K562 (cell line): ENCODE results near the gene SLC9A2. TPM values are rescaled to one million over a fixed set of nuclear protein-coding genes. Genes with fewer than 3 reads are reported as not detected.

ENCODE experiments used
- ATAC-seq: fragments of 200-7000 bp; cut with Tn5 transposase; 3 replicates; pipeline ENCODE4 v1.9.1; 2020; ENCODE audit warnings: moderate library complexity
- BruUV-seq: library from RNA; stranded (reverse); fragments of 400-500 nt; replicated peaks from 2 replicates; lab custom pipeline; 2021; lab: Mats Ljungman, UMichigan
- CTCF ChIA-PET: fragments of 300-600 bp; formaldehyde crosslinking; extraction: SDS; loops from one replicate; lab custom pipeline; 2021; ENCODE audit warnings: low intra/inter-chr PET ratio; lab: Yijun Ruan, JAX
- POLR2A ChIA-PET: fragments of 300-600, 350-650 bp; sonication (Branson Sonifier 250); formaldehyde crosslinking; extraction: SDS; loops from one replicate; lab custom pipeline; 2021; ENCODE audit warnings: antibody characterized with exemption, inconsistent platforms; lab: Yijun Ruan, JAX
- DNase-seq, 4 experiments: peaks; one replicate each; pipeline versions ENCODE4 v3.0.0 to v3.0.0-alpha.2; 2011 to 2018; ENCODE audit warnings: low spot score in 3 of 4, mixed read lengths in 3 of 4; ENCODE audit errors: extremely low read depth in 1 of 4
- FAIRE-seq: peaks from 2 replicates; lab custom pipeline; 2011; peaks lifted over from hg19 to GRCh38; lab: Jason Lieb, UNC
- H2AFZ ChIP-seq: 2 replicates; pipeline ENCODE4 v1.6.0; 2011; ENCODE audit warnings: low read depth, low read length, control low read depth, inconsistent platforms
- H3K27ac ChIP-seq: fragments of 200-600 bp; 3 replicates; pipeline ENCODE4 v1.8.0; 2011; ENCODE audit warnings: low read depth, mild to moderate bottlenecking, control low read depth, inconsistent platforms, low read length, moderate library complexity, mixed read lengths; ENCODE audit errors: extremely low read depth
- H3K27me3 ChIP-seq, 2 experiments: fragments of 300-600 bp in 1 of 2; 2 replicates in 1 of 2; 3 replicates in 1 of 2; pipeline versions ENCODE4 v1.6.0 to v1.8.0; 2011; ENCODE audit warnings: inconsistent platforms in 2 of 2, low read length in 2 of 2, mild to moderate bottlenecking in 1 of 2, mixed read lengths in 1 of 2, moderate library complexity in 1 of 2; ENCODE audit not compliant: control insufficient read depth in 2 of 2, insufficient read depth in 2 of 2
- H3K36me3 ChIP-seq: fragments of 300-600 bp; 3 replicates; pipeline ENCODE4 v1.8.0; 2011; ENCODE audit warnings: mild to moderate bottlenecking, low read length, inconsistent platforms; ENCODE audit not compliant: control insufficient read depth, insufficient read depth
- H3K4me1 ChIP-seq, 2 experiments: fragments of 200-600 bp in 1 of 2; replicated peaks in 1 of 2; 2 replicates in 1 of 2; 3 replicates in 1 of 2; pipeline versions ENCODE4 v1.5.1 to v1.8.0; 2011; ENCODE audit warnings: inconsistent platforms in 2 of 2, low read length in 2 of 2, mild to moderate bottlenecking in 1 of 2, mixed read lengths in 1 of 2, moderate library complexity in 1 of 2; ENCODE audit not compliant: control insufficient read depth in 2 of 2, insufficient read depth in 2 of 2
- H3K4me2 ChIP-seq: 2 replicates; pipeline ENCODE4 v1.6.1; 2011; ENCODE audit warnings: low read length, control low read depth, inconsistent platforms, mixed read lengths; ENCODE audit not compliant: insufficient read depth
- H3K4me3 ChIP-seq: fragments of 200-600 bp; sonication (generic), shearing (Covaris generic); 2 replicates; pipeline ENCODE4 v1.5.1; 2016; ENCODE audit warnings: control low read depth, inconsistent platforms
- H3K79me2 ChIP-seq: fragments of 200-600 bp; 3 replicates; pipeline ENCODE4 v1.8.0; 2011; ENCODE audit warnings: low read length, inconsistent platforms; ENCODE audit not compliant: control insufficient read depth, insufficient read depth
- H3K9ac ChIP-seq, 2 experiments: 2 replicates each; pipeline versions ENCODE4 v1.6.0 to v1.6.1; 2011; ENCODE audit warnings: low read depth in 2 of 2, low read length in 2 of 2, control low read depth in 1 of 2, inconsistent platforms in 1 of 2, mild to moderate bottlenecking in 1 of 2, mixed read lengths in 1 of 2; ENCODE audit not compliant: insufficient read depth in 1 of 2
- H3K9me1 ChIP-seq: one replicate; pipeline ENCODE4 v1.6.0; 2011; ENCODE audit warnings: inconsistent platforms, mild to moderate bottlenecking, low read length, moderate library complexity; ENCODE audit not compliant: control insufficient read depth, insufficient read depth
- H3K9me3 ChIP-seq: replicated peaks from 2 replicates; pipeline ENCODE4 v1.5.1; 2011; ENCODE audit warnings: low read depth, low read length, inconsistent platforms; ENCODE audit not compliant: control insufficient read depth, insufficient read depth
- H4K20me1 ChIP-seq: replicated peaks from 2 replicates; pipeline ENCODE4 v1.6.1; 2011; ENCODE audit warnings: low read length, inconsistent platforms, mixed read lengths; ENCODE audit not compliant: control insufficient read depth, insufficient read depth
- ELF4 ChIP-seq: fragments of 450-650 bp; formaldehyde crosslinking; IDR thresholded peaks from 2 replicates; pipeline ENCODE4 v1.4.0; 2022; ENCODE audit warnings: missing genetic modification characterization
- KLF13 ChIP-seq: fragments of 450-650 bp; IDR thresholded peaks from 2 replicates; pipeline ENCODE4 v1.6.1; 2016; ENCODE audit warnings: missing genetic modification characterization, low read depth, mild to moderate bottlenecking, missing compliant biosample characterization, moderate library complexity, borderline replicate concordance
- PHTF2 ChIP-seq: fragments of 250-450 bp; sonication (Bioruptor Pico); IDR thresholded peaks from 2 replicates; pipeline ENCODE4 v1.5.0; 2021; ENCODE audit warnings: mild to moderate bottlenecking
- POLR2AphosphoS5 ChIP-seq: IDR thresholded peaks from 2 replicates; pipeline ENCODE4 v1.6.1; 2011; ENCODE audit warnings: mild to moderate bottlenecking, low read depth, low read length, moderate library complexity; ENCODE audit not compliant: control insufficient read depth, insufficient read depth
- PURB ChIP-seq: sonication (generic); formaldehyde crosslinking; IDR thresholded peaks from 2 replicates; pipeline ENCODE4 v1.9.0; 2021; ENCODE audit warnings: low read depth, mild to moderate bottlenecking, missing genetic modification reagents
- SP1 ChIP-seq: sonication (generic); formaldehyde crosslinking; IDR thresholded peaks from 2 replicates; pipeline ENCODE4 v1.8.1; 2022; ENCODE audit warnings: mild to moderate bottlenecking, missing genetic modification reagents
- STAT5A ChIP-seq: IDR thresholded peaks from 2 replicates; pipeline ENCODE4 v1.6.1; 2012; ENCODE audit warnings: low read length, inconsistent platforms, borderline replicate concordance
- ZBTB49 ChIP-seq: sonication (generic); formaldehyde crosslinking; IDR thresholded peaks from 2 replicates; pipeline ENCODE4 v1.8.0; 2022; ENCODE audit warnings: missing genetic modification reagents, mild to moderate bottlenecking, borderline replicate concordance
- ZNF3 ChIP-seq: fragments of 250-450 bp; sonication (Bioruptor Pico); IDR thresholded peaks from 2 replicates; pipeline ENCODE4 v1.5.0; 2021; ENCODE audit warnings: mild to moderate bottlenecking, moderate library complexity
- ZNF76 ChIP-seq: fragments of 250-450 bp; sonication (Bioruptor Pico); IDR thresholded peaks from 2 replicates; pipeline ENCODE4 v1.4.0; 2020; ENCODE audit warnings: mild to moderate bottlenecking, moderate library complexity, borderline replicate concordance
- WGBS: fragments of 100-300 bp; shearing (Covaris generic); methylation state at CpG from one replicate; pipeline ENCODE4 v1.1.6; 2016; ENCODE audit warnings: low coverage, mixed read lengths; ENCODE audit not compliant: insufficient coverage; ENCODE audit errors: missing lambda C conversion rate; 5-methylcytosine and 5-hydroxymethylcytosine counted together
- in situ Hi-C: fragments of 300-500 bp; cut with MboI; formaldehyde crosslinking; loops from 4 replicates; pipeline ENCODE4 v1.15.0; 2018; ENCODE audit warnings: inconsistent platforms, mixed read lengths
- intact Hi-C: fragments of 100-400 bp; cut with micrococcal nuclease; formaldehyde crosslinking; loops from 2 replicates; pipeline ENCODE4 v1.14.2; 2022
- polyA plus RNA-seq, 8 experiments: library from polyadenylated mRNA; depleted of rRNA in 4 of 8; stranded (reverse) in 5 of 8; unstranded in 3 of 8; fragments of >200 nt; fragmentation: Nextera tagmentation in 2 of 8; fragmentation: Illumina TruSeq in 1 of 8; extraction: Ambion mirVana in 2 of 8; extraction: Trizol in 1 of 8; gene quantifications; 2 replicates each; pipeline versions ENCODE4 v1.2.1 to v1.2.3, GENCODE V29; 2011 to 2014; ENCODE audit warnings: inconsistent platforms in 1 of 8, missing spikeins in 1 of 8
- total RNA-seq, 7 experiments: library from RNA; depleted of rRNA in 6 of 7; stranded (reverse); fragments of >200 nt in 6 of 7; fragmentation: Illumina TruSeq in 2 of 7; extraction: Trizol in 2 of 7; gene quantifications; 2 replicates each; pipeline versions ENCODE4 v1.2.1 to v1.2.3, GENCODE V29; 2011 to 2021; ENCODE audit warnings: low replicate concordance in 1 of 7
- TF ChIP-seq, protein P1 (sequence below): fragments of 250-450 bp; sonication (Bioruptor Pico); IDR thresholded peaks from 2 replicates; pipeline ENCODE4 v1.4.0; 2020; ENCODE audit warnings: mild to moderate bottlenecking, moderate library complexity, borderline replicate concordance
- TF ChIP-seq, protein P2 (sequence below): sonication (generic); formaldehyde crosslinking; IDR thresholded peaks from 2 replicates; pipeline ENCODE4 v1.8.0; 2022; ENCODE audit warnings: mild to moderate bottlenecking, low read depth, missing genetic modification reagents

Gene SLC9A2
- total and polyA plus RNA-seq, 9 of the 15 experiments (the other 6 are each of a cell fraction or from before 2014, with no cell fraction given): 0.45 to 3.3 (median 1.6) TPM

DNA sequence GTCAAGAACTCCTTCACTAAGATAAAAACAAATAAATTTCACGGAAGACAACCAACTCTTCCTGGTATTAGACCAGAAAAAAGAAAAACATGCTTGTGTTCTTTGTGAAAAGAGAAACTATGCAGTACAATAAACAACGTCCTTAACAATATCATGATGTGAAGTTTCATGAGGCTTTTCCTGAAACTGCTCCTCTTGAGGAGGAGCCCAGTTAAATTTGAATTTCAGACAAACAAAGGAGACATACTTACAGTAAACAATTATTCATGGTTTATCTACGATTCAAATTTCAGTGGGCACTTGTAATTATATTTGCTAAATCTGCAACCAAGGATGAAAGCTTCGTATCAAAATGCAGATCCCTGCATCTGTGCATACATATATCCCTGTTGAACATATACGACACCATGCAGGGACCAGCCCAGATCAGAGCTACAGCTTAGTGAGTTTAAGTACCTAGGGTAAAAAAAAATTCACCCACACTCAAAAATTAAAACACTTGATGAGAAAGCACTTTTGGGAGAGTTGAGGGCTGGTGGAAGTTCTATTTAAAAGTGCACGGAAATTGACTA is 24.8 kb upstream of the SLC9A2 start:
- POLR2A ChIA-PET: interaction anchor here (0.6 kb wide), 1 partner anchor 22 kb away, joined by 3 read pairs; no protein-coding TSS in a partner anchor
- Histone ChIP-seq H2AFZ (no peak overlapping the region), H3K9me1 (no peaks in the 10 kb centered on the region), H3K27ac (no peak overlapping the region), H3K4me3 (no peak overlapping the region), H3K4me2 (no peak overlapping the region), H3K36me3 (no peaks in the 10 kb centered on the region), H3K9me3 (no peaks in the 10 kb centered on the region), H3K4me1 (no peaks in the 10 kb centered on the region; a peak in 1 of 5 replicates), H4K20me1 (no peaks in the 10 kb centered on the region), H3K79me2 (no peaks in the 10 kb centered on the region), H3K9ac (no peak overlapping the region), H3K27me3 (no peaks in the 10 kb centered on the region; a peak in 2 of 5 replicates)
- 3% methylated on average over 6 of the region's 6 CpGs for WGBS
- in situ Hi-C loops: no loop called here
- no peak for TF ChIP-seq POLR2AphosphoS5
- no peak for TF ChIP-seq STAT5A
- TF ChIP-seq, protein P1, sequence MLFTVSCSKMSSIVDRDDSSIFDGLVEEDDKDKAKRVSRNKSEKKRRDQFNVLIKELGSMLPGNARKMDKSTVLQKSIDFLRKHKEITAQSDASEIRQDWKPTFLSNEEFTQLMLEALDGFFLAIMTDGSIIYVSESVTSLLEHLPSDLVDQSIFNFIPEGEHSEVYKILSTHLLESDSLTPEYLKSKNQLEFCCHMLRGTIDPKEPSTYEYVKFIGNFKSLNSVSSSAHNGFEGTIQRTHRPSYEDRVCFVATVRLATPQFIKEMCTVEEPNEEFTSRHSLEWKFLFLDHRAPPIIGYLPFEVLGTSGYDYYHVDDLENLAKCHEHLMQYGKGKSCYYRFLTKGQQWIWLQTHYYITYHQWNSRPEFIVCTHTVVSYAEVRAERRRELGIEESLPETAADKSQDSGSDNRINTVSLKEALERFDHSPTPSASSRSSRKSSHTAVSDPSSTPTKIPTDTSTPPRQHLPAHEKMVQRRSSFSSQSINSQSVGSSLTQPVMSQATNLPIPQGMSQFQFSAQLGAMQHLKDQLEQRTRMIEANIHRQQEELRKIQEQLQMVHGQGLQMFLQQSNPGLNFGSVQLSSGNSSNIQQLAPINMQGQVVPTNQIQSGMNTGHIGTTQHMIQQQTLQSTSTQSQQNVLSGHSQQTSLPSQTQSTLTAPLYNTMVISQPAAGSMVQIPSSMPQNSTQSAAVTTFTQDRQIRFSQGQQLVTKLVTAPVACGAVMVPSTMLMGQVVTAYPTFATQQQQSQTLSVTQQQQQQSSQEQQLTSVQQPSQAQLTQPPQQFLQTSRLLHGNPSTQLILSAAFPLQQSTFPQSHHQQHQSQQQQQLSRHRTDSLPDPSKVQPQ (CRISPR knock-in tag): no peak
- TF ChIP-seq PHTF2 (CRISPR knock-in tag): no peak
- no peak for TF ChIP-seq SP1 (CRISPR knock-in tag)
- TF ChIP-seq, protein P2, sequence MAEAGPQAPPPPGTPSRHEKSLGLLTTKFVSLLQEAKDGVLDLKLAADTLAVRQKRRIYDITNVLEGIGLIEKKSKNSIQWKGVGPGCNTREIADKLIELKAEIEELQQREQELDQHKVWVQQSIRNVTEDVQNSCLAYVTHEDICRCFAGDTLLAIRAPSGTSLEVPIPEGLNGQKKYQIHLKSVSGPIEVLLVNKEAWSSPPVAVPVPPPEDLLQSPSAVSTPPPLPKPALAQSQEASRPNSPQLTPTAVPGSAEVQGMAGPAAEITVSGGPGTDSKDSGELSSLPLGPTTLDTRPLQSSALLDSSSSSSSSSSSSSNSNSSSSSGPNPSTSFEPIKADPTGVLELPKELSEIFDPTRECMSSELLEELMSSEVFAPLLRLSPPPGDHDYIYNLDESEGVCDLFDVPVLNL (CRISPR knock-in tag): no peak
- no peak for TF ChIP-seq PURB (CRISPR knock-in tag)
- no peak for TF ChIP-seq ELF4 (CRISPR knock-in tag)
- TF ChIP-seq ZNF3 (CRISPR knock-in tag): no peak
- no peak for TF ChIP-seq ZNF76 (CRISPR knock-in tag)
- TF ChIP-seq KLF13 (tag): no peak
- no peak for TF ChIP-seq ZBTB49 (CRISPR knock-in tag)
- intact Hi-C loops: no loop called here
- CTCF ChIA-PET: no interaction called here
- FAIRE-seq (peak; percentile 26), ATAC-seq (no peak), DNase-seq (no peak)
- no TSS peak for BruUV-seq
